NCI-H2081 (cell line): ENCODE data around the gene NR6A1.
A peak's percentile ranks its signal among the peaks of the same experiment; 100 is the strongest.

Experiments used
- DNase-seq, 2 experiments: peaks; one replicate each; lab custom pipeline; 2025; lab: John Stamatoyannopoulos, UW

The NR6A1 gene

DNA sequence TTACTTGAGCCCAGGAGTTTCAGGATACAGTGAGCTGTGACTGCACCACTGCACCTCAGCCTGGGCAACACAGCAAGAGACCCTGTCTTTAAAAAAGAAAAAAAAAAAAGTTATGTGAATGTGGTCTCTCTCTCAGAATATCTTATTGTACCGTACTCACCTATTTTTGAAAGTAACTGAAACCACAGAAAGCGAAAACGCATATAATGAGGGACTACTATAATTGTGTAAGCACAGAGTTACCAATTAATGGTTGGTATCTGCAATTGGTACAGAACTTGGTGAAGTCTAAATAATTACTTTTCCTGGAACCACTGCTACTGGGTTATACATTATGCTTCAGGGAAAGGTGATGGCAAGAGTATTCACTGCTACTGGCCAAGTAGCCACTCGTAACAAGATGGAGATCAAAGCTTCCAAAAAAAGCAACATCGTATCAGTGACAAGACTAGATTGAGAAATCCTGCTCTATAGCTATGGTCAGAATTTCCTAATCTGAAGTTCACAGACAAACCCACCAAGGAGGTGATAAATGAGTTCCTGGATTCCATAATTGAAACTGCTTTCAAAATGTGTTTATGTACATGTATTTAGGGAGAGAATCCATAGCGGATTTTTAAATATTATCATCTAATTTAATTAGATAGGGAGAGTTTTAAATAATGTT is 82.7 kb downstream of the NR6A1 start:
- DNase-seq = no peak

DNA sequence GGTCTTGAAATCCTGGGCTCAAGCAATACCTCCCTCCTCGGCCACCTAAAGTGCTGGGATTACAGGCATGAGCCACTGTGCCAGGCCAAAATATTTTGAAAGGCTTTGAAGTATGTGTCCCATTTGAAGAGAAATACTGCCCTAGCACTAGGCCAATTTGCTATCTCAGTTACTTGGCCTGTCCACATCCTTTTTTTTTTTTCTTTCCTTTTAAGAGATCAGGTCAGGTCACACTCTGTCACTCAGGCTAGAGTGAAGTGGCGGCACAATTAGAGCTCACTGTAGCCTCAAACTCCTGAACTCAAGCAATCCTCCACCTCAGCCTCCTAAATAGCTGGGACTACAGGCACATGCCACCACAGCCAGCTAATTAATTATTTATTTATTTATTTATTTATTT is 84.2 kb downstream of the NR6A1 start:
- no peak for DNase-seq

DNA sequence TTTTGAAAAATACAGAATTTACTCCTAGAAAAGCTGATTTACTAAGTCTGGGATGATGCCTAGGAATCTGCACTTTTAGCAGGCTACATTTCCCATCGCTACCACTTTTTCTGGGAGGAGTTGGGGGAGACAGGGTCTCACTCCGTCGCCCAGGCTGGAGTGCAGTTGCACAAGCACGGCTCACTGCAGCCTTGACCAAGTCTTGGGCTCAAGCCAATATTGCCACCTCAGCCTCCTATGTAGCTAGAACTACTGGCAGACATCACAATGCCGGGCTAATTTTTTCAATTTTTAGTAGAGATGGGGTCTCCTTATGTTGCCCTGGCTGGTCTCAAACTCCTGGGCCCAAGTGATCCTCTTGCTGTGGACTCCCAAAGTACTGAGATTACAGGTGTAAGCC is 85.9 kb downstream of the NR6A1 start:
- DNase-seq = no peak

DNA sequence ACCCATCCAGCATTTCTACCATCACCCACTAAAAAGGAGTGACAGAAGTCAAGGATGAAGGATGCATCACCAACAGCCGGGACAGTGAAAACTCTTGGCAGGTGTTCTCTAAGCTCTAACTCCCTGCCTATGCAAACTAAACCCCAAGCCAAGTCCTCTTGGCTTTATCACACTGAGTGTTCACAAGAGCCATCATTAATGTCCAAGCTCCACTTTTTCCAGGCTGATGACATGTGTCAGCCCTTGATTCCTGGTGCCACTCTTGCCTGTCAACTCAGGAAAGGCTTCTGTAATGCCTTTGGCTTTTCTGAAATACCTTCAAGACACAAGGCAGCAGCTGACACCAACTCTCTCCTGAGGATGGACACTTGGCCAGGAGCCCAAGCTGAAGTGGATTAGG is 86.9 kb downstream of the NR6A1 start:
- no peak for DNase-seq

DNA sequence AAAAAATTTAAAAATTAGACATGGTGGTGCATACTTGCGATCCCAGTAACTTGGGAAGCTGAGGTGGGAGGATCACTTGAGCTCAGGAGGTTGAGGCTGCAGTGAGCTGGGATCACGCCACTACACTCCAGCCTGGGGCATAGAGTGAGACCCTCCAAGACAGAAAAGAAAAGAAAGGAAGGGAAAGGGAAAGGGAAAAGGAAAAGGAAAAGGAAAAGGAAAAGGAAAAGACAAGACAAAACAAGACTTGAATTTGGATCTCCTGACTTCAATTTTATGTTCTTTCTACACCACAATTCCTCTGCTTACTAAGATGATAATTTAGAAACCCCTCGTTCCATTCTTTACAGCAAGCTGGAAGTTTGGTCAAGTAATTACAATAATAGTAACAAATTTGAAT is 88.1 kb downstream of the NR6A1 start:
- DNase-seq = no peak

DNA sequence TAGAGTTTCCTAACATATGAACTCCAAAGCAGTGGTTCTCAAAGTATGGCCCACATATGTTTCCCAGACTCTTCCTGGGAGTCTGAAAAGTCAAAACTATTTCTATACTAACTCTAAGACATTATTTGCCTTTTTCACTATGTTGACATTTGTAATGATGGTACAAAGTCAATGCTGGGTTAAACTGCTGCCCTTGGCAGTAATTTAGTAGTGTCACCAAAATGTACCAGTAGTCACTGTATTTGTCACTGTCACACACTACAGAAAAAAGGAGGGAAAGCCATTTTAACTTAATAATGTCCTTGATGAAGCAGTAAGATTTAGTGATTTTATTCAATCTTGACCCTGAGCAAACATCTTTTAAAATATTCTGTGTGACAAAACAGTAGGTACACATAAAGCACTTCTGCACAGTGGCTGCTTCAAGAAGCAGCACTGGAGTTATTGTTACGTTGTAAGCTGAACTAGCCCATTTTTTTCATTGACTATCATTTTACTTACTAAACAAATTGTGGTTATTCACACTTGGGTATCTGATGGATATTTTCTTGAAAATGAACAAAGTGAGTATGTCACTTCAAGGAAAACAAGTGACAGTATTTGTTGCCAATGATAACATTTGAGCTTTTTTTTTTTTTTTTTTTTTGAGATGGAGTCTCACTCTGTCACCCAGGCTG is 90.3 kb downstream of the NR6A1 start:
- DNase-seq = no peak

DNA sequence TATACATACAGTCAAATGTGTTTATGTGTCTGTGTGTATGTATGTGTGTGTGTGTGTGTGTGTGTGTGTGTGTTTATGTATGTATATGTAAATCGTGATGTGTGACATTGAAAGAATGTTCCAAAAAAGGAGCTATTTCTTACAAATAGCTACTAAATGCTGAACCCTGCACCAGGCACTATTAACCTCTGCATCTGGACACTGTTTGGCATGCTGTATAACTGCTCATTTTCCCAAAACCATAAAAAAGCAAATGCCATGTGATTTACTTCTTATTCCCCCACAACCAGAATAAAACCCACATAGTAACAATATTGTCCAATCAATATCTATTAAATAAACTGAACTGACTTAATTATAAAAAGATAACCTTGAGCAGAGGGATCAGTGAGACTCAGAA is 91.1 kb downstream of the NR6A1 start:
- DNase-seq = no peak

DNA sequence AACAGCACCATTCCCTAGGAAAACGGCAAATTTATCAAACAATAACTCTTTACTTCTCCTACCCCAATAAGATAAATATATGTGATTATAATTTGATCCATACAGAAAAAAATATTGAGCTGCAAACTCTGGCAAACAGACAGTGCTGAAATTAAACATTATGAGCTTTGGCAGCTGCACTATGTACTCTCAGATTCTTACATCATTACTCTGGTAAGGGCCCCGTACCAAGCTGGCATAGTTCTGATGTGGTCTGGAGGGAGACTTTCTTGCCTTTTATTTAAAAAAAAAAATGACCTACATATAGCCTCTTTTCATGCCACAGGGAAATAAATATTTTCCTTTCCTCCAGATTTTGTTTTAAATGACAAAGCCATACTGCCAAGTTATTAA is 95.0 kb downstream of the NR6A1 start:
- DNase-seq = no peak

DNA sequence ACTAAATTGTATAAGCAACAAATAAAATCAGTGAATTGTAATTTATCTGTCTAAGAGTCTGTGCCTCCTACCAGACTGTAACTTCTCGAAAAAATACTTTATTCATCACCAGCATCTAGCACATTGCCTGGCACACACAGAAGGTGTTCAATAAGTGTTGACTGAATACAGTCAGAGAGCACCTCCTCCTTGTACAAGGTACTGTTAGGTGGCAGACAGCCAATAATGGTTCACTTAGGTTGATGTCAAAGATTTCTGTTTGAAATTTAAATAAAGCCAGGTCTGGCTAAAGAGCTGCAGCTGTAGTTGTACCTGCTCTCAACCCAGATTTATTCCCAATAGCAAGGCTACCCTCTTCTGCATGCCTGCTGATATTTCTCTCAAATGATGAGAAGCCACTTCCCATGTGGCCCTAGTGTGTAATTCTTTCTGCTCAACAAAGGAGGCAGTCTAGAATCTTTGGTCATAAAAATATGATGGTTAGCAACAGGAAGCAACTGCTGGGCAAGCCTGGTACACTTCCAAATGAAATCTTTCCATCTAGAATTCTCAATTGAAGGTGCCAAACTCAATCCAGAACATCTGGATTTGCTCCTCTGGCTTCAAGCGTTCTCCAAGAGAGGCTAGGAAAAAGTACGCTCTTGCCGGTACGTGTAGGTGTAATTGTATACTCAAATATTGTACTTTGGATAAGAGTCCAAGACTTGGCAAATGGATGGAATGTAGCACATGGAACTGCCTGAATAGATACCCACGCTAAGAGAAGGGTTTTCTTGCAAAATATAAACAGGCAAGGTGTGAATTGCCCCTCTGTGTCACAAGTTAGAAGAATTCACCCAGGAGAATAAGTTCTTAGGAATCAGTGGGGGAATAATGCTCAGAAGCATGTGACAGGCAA is 95.6 kb downstream of the NR6A1 start:
- no peak for DNase-seq

DNA sequence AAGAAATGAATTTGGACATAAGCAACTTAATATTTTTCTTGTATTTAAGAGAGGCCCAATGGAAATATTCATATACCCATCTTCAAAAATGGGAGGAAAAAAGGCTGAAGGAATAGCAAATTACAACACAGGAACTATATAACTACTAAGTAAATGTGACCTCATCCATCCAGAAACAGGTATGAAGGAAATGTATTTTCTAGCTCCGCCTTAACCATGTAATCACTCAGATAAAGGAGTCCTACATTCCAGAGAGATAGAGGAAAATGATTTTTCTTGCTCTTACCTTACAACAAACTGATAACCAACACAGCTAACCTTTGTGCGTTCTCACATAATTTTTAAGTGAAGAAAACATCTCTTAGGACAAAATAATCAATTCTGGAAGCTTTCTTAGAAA is 96.5 kb downstream of the NR6A1 start:
- DNase-seq = no peak

DNA sequence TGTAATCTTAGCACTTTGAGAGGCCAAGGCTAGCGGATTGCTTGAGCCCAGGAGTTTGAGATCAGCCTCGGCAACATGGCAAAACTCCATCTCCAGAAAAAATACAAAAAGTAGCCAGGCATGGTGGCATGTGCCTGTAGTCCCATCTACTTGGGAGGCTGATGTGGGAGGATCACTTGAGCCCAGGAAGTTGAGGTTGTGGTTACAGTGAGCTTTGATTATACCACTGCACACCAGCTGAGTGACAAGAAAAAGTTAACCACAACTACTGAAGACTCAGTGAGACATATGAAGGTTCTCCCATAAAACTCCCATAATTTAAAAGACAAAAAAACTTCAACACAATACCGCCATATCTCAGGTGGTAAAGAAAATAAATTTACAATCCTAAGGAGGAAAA is 98.0 kb downstream of the NR6A1 start:
- DNase-seq = no peak

DNA sequence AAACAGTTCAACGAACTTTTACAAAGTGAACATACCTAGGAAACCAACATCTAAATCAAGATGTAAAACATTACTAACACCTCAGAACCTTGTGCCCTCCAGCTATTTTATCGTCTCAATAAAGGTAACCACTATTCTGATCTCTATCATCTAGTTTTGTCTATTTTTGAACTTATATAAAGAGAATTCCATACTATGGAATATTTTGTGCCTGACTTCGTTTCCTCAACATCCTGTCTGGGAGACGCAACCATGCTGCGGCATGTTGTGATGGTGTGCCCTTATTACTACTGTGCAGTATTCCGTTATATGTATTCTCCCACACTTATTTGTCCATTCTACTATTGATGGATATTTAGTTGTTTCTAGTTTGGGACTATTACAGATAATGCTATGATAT is 99.2 kb downstream of the NR6A1 start:
- DNase-seq = no peak

DNA sequence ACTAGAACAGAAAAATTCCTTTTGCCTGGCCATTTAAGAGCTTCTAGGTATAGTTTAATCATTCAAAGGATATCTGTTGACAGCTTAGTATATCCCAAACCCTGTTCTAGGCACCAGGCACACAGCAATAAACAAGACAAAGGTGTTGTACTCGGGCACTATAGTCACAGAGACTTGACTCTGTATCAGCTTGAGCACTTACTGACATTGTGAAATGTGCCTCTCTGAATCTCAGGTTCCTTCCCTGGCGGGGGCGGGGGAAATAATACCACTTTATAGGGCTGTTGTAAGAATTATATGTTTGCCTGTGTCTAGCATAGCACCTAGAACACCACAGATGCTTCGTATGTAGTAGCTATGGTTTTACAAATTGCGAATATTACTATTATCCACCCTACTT is 104.5 kb downstream of the NR6A1 start:
- DNase-seq = no peak

DNA sequence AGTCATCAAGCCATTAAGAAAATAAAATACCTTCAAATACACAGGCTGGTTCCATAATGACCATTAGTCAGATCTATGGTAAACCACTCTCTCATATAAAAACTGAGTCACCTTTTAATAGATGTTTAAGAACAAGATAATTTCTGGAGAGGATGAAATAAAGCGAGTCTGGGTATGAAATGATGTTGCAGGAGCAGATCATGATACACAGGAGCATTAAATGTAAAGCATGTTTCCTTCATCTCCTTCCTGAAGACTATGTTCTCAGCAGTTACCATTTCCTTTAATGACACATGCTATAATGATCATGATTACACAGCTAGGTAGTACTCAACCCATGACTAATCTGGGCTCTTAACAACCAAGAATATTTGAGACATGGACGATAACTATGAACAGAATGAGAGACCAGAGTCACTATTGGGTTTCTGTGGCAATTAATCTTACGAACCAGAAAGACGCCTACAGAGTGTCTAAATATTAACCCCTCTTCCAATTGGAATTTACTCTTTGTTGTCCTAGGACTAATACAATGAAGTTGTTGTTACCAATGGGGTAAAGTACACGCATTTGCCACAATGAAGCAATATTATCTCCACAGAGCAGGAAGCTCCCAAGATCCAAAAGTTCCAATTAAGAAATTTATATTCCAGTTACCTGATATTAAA is 105.6 kb downstream of the NR6A1 start:
- no peak for DNase-seq

DNA sequence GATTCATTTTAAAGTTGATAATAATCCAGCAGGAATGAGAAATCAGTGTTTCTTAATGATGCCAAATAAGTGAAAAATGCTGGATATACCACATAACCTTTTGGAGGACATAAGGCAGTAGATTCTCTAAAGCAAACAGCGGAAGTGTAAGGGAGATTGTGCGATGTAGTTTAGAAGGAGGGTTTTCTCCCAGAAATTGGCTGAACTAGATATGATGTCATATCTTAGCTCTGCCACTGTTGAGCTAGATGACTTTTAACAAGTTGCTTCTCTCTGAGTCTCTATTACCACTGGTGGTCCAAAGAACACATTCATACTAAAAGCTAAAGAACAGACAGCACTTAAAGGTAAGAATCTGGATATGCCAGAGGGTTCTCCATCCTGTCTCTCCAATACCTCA is 107.0 kb downstream of the NR6A1 start:
- DNase-seq = no peak

DNA sequence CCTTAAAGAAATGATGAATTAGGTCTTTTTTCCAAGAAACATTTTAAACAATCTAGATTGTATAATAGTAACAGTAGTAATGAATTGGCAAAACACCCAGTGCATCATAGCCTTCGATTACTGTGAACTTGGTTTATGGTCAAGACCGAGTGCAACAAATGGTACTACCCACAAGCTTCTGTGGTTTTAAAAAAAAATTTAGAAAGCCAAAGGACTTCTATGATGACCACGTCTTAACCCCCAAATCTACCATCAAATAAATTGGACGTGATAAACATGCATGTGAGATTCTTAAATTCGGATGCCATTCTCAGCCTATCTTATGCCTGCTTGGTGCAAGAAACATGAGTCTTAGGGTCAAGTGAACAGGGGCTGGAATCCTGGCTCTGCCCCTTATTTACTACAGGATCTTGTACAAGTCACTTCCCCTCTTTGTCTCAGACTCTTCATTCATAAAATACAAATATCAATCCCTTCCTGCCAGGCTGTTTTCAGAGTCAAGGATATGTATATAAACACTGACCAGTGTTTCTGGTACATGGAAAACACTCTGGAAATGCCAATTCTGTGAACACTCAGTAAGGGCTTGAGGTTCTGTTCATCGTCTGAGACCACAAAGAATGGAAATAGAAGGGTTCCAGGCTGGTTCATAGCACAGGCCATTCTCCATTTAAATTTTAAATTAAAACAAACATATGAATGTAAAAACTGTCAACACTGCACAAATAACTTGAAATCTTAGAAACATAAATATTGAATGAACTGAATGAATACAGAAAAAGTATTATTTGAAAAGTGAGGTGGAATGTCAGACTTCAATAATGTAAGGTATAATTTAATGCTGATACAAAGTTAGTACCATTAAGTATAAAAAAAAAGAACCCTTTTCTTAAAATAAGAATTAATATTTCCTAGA is 107.8 kb downstream of the NR6A1 start:
- DNase-seq = no peak

DNA sequence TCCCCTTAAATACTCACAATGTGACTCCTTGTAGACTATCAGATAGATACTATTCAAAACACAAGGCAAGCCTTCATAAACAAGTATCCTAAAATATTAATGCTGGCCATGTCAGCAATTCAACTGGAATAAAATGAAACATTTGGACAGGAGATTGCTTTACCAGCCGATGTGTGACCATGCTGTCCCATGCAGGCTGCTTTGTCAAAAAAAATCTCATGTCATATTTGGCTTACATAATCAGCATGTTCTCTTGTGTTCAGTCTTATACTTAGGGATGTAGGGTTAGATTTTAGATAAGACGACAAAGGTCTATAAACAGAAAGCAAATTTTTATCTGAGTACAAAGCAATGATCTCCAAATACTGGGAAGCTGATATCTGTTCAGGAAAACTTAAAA is 108.5 kb downstream of the NR6A1 start:
- no peak for DNase-seq

DNA sequence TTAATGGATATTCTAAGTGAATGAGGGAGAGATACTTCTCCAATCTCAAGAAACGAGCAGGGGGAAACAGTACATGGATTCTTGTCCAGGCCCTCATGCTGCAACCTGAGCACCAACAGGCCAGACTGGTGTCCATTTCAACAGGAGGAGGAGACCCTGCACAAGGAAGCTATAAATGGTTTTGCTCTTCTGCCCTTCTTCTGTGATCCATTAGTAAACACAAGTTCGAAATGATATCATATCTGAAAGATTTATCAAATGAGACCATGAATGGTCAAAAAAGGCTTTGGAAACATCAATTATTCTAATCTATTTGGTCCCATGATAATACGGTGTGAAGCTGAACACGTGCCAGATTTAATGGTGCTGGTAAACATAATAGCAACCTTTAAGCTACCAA is 109.8 kb downstream of the NR6A1 start:
- peak; percentile 45 to 73 for DNase-seq

DNA sequence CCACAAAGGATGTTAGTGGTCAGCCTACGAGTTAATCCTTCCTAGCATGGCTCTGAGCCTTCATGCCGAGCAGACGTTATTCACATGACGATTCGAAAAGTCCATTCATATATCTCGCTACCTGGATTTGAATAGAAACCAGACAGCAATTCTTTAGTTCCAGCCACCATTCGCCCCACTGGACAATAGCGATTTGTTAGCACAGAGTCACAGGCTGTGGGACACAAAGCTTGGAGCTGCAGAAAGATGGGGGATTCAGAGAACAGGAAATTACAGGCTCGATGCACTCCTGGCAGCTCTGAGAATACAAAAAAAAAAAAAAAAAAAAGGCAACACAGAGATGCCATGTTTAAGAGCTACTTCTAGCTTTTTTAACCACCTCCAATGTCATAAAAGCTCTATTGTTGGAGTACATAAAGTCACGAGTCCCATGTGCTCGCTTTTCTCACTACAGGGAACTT is 110.7 kb downstream of the NR6A1 start:
- peak; percentile 74 to 81 for DNase-seq

DNA sequence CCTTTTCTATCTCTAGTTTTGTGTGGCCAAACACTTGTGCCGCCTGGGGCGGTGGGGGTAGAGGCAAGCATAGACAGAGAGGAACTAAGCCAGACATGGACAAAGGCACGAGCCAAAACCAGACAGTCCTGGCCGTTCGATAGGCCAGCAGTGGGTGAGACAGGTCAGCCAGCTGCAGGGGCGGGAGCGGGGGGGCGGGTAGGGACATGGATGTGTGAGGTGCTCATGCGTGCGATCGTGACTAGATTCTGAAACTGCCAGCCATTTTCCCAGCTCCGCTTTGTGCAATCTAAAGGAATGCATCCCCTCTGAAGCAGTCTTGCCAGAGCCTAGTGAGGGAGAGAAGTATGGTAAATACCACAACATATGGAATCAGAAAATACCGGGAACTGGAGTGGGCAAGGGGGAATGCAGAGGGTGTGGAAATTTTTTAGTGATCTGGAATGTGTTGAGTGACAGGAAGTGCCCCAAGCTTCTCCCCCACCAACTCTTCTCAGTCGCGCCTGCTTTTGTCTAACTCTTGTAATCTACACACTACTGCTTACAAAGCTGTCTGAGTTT is 111.9 kb downstream of the NR6A1 start:
- DNase-seq = peak; percentile 67 to 84
